K562 (cell line): ENCODE measurements around the gene SND1. TPM values are rescaled to one million over a fixed set of nuclear protein-coding genes. Genes with fewer than 3 reads are reported as not detected.

Source experiments
- ARID1B ChIP-seq: fragments of 450-650 bp; IDR thresholded peaks from 2 replicates; pipeline ENCODE4 v1.6.1; 2016; ENCODE audit warnings: antibody characterized with exemption, mild to moderate bottlenecking, inconsistent platforms
- C11orf30 ChIP-seq: fragments of 450-650 bp; IDR thresholded peaks from 2 replicates; pipeline ENCODE4 v1.6.1; 2016; ENCODE audit warnings: low read depth, mild to moderate bottlenecking
- CHD4 ChIP-seq: fragments of 200-600 bp; sonication (generic); IDR thresholded peaks from 3 replicates; pipeline ENCODE4 v1.6.1; 2012; ENCODE audit warnings: low read depth, mild to moderate bottlenecking, mixed read lengths, low read length, inconsistent platforms; ENCODE audit not compliant: insufficient read depth, insufficient replicate concordance, poor library complexity, severe bottlenecking
- COPS2 ChIP-seq: fragments of 450-650 bp; conservative IDR thresholded peaks from 2 replicates; pipeline ENCODE4 v1.6.1; 2016; ENCODE audit warnings: mild to moderate bottlenecking, moderate library complexity
- CREM ChIP-seq: IDR thresholded peaks from 2 replicates; pipeline ENCODE4 v1.6.1; 2014; ENCODE audit warnings: antibody characterized with exemption, low read depth
- DDX20 ChIP-seq: fragments of 450-650 bp; IDR thresholded peaks from 2 replicates; pipeline ENCODE4 v1.6.1; 2016; ENCODE audit warnings: missing genetic modification characterization, low read depth, mild to moderate bottlenecking, missing compliant biosample characterization, moderate library complexity
- EGR1 ChIP-seq: fragments of 450-650 bp; conservative IDR thresholded peaks from 2 replicates; pipeline ENCODE4 v1.6.1; 2017; ENCODE audit warnings: mild to moderate bottlenecking
- FOXK1 ChIP-seq: sonication (generic); formaldehyde crosslinking; IDR thresholded peaks from 2 replicates; pipeline ENCODE4 v1.8.0; 2022; ENCODE audit warnings: missing genetic modification reagents, mild to moderate bottlenecking, borderline replicate concordance
- HNRNPL ChIP-seq: fragments of 200-400 bp; formaldehyde crosslinking; IDR thresholded peaks from 2 replicates; pipeline ENCODE4 v1.6.1; 2017; ENCODE audit warnings: low read depth, mild to moderate bottlenecking, low read length
- MEIS2 ChIP-seq: fragments of 450-650 bp; IDR thresholded peaks from 2 replicates; pipeline ENCODE4 v1.6.1; 2014; ENCODE audit warnings: mild to moderate bottlenecking; ENCODE audit not compliant: partially characterized antibody
- MTF1 ChIP-seq: fragments of 250-450 bp; sonication (Bioruptor Pico); IDR thresholded peaks from 2 replicates; pipeline ENCODE4 v1.9.0; 2021; ENCODE audit warnings: moderate library complexity, mild to moderate bottlenecking, inconsistent platforms, borderline replicate concordance
- NFATC3 ChIP-seq: fragments of 450-650 bp; IDR thresholded peaks from 2 replicates; pipeline ENCODE4 v1.6.1; 2017; ENCODE audit warnings: mild to moderate bottlenecking
- RAD21 ChIP-seq, 2 experiments: fragments of 250-450 bp in 1 of 2; fragments of 450-650 bp in 1 of 2; sonication (Bioruptor Pico) in 1 of 2; formaldehyde crosslinking in 1 of 2; IDR thresholded peaks in 1 of 2; conservative IDR thresholded peaks in 1 of 2; 2 replicates each; pipeline versions ENCODE4 v1.4.0 to v1.8.0; 2020 to 2022; ENCODE audit warnings: mild to moderate bottlenecking in 2 of 2, moderate library complexity in 1 of 2
- SMARCA4 ChIP-seq: fragments of 450-650 bp; IDR thresholded peaks from 2 replicates; pipeline ENCODE4 v1.6.1; 2016
- SMARCB1 ChIP-seq: IDR thresholded peaks from 2 replicates; pipeline ENCODE4 v1.6.1; 2011; ENCODE audit warnings: improper control_type of control experiment, low read depth; ENCODE audit not compliant: insufficient read length
- SMC3 ChIP-seq: conservative IDR thresholded peaks from 2 replicates; pipeline ENCODE4 v1.6.1; 2011; ENCODE audit warnings: low read depth, low read length, improper control_type of control experiment; ENCODE audit not compliant: insufficient read depth
- SRF ChIP-seq, 2 experiments: fragments of 250-450, 450-650 bp in 1 of 2; sonication (Bioruptor Pico) in 1 of 2; sonication (generic) in 1 of 2; formaldehyde crosslinking; IDR thresholded peaks; 2 replicates each; pipeline versions ENCODE4 v1.5.0 to v1.5.1; 2020 to 2022; ENCODE audit warnings: mild to moderate bottlenecking in 1 of 2, missing genetic modification reagents in 1 of 2
- THRAP3 ChIP-seq: fragments of 450-650 bp; IDR thresholded peaks from 2 replicates; pipeline ENCODE4 v1.6.1; 2016; ENCODE audit warnings: mild to moderate bottlenecking, inconsistent platforms, borderline replicate concordance
- XRCC5 ChIP-seq: fragments of 200-400 bp; formaldehyde crosslinking; IDR thresholded peaks from 2 replicates; pipeline ENCODE4 v1.6.1; 2017; ENCODE audit warnings: low read depth, mild to moderate bottlenecking, low read length
- ZEB2 ChIP-seq: fragments of 450-650 bp; IDR thresholded peaks from 2 replicates; pipeline ENCODE4 v1.6.1; 2016
- ZNF507 ChIP-seq: conservative IDR thresholded peaks from 2 replicates; pipeline ENCODE4 v1.6.1; 2017; ENCODE audit warnings: missing genetic modification characterization, missing compliant biosample characterization
- ZNF583 ChIP-seq: fragments of 250-450 bp; sonication (Bioruptor Pico); IDR thresholded peaks from 2 replicates; pipeline ENCODE4 v1.4.0; 2020
- polyA plus RNA-seq, 8 experiments: library from polyadenylated mRNA; depleted of rRNA in 4 of 8; stranded (reverse) in 5 of 8; unstranded in 3 of 8; fragments of >200 nt; fragmentation: Nextera tagmentation in 2 of 8; fragmentation: Illumina TruSeq in 1 of 8; extraction: Ambion mirVana in 2 of 8; extraction: Trizol in 1 of 8; gene quantifications; 2 replicates each; pipeline versions ENCODE4 v1.2.1 to v1.2.3, GENCODE V29; 2011 to 2014; ENCODE audit warnings: inconsistent platforms in 1 of 8, missing spikeins in 1 of 8
- total RNA-seq, 7 experiments: library from RNA; depleted of rRNA in 6 of 7; stranded (reverse); fragments of >200 nt in 6 of 7; fragmentation: Illumina TruSeq in 2 of 7; extraction: Trizol in 2 of 7; gene quantifications; 2 replicates each; pipeline versions ENCODE4 v1.2.1 to v1.2.3, GENCODE V29; 2011 to 2021; ENCODE audit warnings: low replicate concordance in 1 of 7
- TF ChIP-seq, protein P1 (sequence below): sonication (generic); formaldehyde crosslinking; IDR thresholded peaks from 2 replicates; pipeline ENCODE4 v1.8.1; 2023; ENCODE audit warnings: missing genetic modification reagents, mild to moderate bottlenecking, borderline replicate concordance
- TF ChIP-seq, protein P2 (sequence below): sonication (generic); IDR thresholded peaks from 2 replicates; pipeline ENCODE4 v1.6.1; 2016
- TF ChIP-seq, protein P3 (sequence below): sonication (generic); formaldehyde crosslinking; IDR thresholded peaks from 2 replicates; pipeline ENCODE4 v1.9.0; 2022; ENCODE audit warnings: mild to moderate bottlenecking, missing genetic modification reagents

Gene SND1
- total and polyA plus RNA-seq, 9 of the 15 experiments (the other 6 are each of a cell fraction or from before 2014, with no cell fraction given) = 46.5 to 307 (median 191) TPM

DNA sequence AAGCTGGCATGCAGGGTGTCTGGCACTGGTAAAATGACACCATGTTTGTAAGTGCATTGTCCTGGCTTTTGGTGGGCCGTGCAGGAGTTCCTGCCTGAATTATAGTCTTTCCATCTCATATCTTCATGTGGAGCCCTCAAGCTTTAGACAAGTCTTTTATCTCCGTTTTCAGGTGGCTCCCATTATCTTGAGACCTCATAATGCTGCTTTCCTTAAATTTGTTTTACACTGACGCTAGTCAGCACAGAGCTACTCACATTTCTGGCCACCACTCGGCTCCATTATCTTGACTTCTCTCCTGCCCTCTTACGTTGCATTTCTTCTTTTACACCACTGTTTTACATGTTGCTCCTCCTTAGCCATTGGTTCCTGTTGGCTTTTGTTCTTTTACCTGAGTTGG lies 342.0 kb downstream of the SND1 start (continued):
- TF ChIP-seq, protein P1, sequence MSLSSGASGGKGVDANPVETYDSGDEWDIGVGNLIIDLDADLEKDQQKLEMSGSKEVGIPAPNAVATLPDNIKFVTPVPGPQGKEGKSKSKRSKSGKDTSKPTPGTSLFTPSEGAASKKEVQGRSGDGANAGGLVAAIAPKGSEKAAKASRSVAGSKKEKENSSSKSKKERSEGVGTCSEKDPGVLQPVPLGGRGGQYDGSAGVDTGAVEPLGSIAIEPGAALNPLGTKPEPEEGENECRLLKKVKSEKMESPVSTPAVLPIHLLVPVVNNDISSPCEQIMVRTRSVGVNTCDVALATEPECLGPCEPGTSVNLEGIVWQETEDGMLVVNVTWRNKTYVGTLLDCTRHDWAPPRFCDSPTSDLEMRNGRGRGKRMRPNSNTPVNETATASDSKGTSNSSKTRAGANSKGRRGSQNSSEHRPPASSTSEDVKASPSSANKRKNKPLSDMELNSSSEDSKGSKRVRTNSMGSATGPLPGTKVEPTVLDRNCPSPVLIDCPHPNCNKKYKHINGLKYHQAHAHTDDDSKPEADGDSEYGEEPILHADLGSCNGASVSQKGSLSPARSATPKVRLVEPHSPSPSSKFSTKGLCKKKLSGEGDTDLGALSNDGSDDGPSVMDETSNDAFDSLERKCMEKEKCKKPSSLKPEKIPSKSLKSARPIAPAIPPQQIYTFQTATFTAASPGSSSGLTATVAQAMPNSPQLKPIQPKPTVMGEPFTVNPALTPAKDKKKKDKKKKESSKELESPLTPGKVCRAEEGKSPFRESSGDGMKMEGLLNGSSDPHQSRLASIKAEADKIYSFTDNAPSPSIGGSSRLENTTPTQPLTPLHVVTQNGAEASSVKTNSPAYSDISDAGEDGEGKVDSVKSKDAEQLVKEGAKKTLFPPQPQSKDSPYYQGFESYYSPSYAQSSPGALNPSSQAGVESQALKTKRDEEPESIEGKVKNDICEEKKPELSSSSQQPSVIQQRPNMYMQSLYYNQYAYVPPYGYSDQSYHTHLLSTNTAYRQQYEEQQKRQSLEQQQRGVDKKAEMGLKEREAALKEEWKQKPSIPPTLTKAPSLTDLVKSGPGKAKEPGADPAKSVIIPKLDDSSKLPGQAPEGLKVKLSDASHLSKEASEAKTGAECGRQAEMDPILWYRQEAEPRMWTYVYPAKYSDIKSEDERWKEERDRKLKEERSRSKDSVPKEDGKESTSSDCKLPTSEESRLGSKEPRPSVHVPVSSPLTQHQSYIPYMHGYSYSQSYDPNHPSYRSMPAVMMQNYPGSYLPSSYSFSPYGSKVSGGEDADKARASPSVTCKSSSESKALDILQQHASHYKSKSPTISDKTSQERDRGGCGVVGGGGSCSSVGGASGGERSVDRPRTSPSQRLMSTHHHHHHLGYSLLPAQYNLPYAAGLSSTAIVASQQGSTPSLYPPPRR = no peak
- TF ChIP-seq NFATC3 (no peak), C11orf30 (no peak), SMC3 (no peak), SMARCB1 (no peak), RAD21 (CRISPR knock-in tag; conservative IDR thresholded peaks at IDR 0.05 in 1 of 2, IDR thresholded peaks at IDR 0.05 in 1 of 2) (peak in 1 of 2 experiments; percentile 31; a peak in 2 of 4 replicates), EGR1 (no peak), HNRNPL (0 out of 2 replicates have a peak, but pooled peaks have one; percentile 41), DDX20 (tag) (no peak), ZNF583 (CRISPR knock-in tag) (no peak), MTF1 (CRISPR knock-in tag) (no peak), MEIS2 (peak; percentile 34), SMARCA4 (peak; percentile 72), ARID1B (peak; percentile 86), COPS2 (no peak), XRCC5 (no peak), CHD4 (no peak), ZNF507 (tag) (no peak), THRAP3 (no peak), FOXK1 (CRISPR knock-in tag) (no peak; the same call in 1 of the 2 replicates), ZEB2 (no peak), SRF (CRISPR knock-in tag; IDR thresholded peaks at IDR 0.05) (no peak), CREM (peak; percentile 26; the same call in 1 of the 2 replicates)
- TF ChIP-seq, protein P2, sequence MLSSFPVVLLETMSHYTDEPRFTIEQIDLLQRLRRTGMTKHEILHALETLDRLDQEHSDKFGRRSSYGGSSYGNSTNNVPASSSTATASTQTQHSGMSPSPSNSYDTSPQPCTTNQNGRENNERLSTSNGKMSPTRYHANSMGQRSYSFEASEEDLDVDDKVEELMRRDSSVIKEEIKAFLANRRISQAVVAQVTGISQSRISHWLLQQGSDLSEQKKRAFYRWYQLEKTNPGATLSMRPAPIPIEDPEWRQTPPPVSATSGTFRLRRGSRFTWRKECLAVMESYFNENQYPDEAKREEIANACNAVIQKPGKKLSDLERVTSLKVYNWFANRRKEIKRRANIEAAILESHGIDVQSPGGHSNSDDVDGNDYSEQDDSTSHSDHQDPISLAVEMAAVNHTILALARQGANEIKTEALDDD = peak; percentile 36; the same call in 1 of the 2 replicates
- TF ChIP-seq, protein P3, sequence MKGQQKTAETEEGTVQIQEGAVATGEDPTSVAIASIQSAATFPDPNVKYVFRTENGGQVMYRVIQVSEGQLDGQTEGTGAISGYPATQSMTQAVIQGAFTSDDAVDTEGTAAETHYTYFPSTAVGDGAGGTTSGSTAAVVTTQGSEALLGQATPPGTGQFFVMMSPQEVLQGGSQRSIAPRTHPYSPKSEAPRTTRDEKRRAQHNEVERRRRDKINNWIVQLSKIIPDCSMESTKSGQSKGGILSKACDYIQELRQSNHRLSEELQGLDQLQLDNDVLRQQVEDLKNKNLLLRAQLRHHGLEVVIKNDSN = no peak
